GM12891 (cell line): Measurements from ENCODE around the gene TCF12.
A peak's percentile ranks its signal among the peaks of the same experiment; 100 is the strongest.
"Not testable (repeated sequence)": the region's sequence is repeated elsewhere in the genome, so short reads cannot be mapped to it uniquely, and the experiment has no call there.

Experiments used
- DNase-seq: peaks from one replicate; pipeline ENCODE4 v3.0.0; 2011; ENCODE audit warnings: low spot score; ENCODE audit not compliant: insufficient read length
- FAIRE-seq: peaks from 2 replicates; lab custom pipeline; 2011; peaks lifted over from hg19 to GRCh38; lab: Jason Lieb, UNC
- PAX5 ChIP-seq: IDR thresholded peaks from 2 replicates; pipeline ENCODE4 v1.6.1; 2011; ENCODE audit warnings: low read length, moderate library complexity, mild to moderate bottlenecking; ENCODE audit not compliant: insufficient read depth, severe bottlenecking
- POLR2A ChIP-seq: IDR thresholded peaks from 2 replicates; pipeline ENCODE4 v1.6.1; 2011; ENCODE audit warnings: low read depth, low read length, control low read depth
- POLR2AphosphoS5 ChIP-seq: IDR thresholded peaks from 2 replicates; pipeline ENCODE4 v1.6.1; 2011; ENCODE audit warnings: low read depth, low read length, control low read depth
- POU2F2 ChIP-seq: IDR thresholded peaks from 2 replicates; pipeline ENCODE4 v1.6.1; 2011; ENCODE audit warnings: low read depth, mild to moderate bottlenecking, control low read depth, low read length, moderate library complexity
- SPI1 ChIP-seq: IDR thresholded peaks from 2 replicates; pipeline ENCODE4 v1.6.1; 2011; ENCODE audit warnings: low read depth, low read length, control low read depth
- TAF1 ChIP-seq: IDR thresholded peaks from 2 replicates; pipeline ENCODE4 v1.6.1; 2011; ENCODE audit warnings: low read depth, low read length, control low read depth

Gene TCF12

GRCh38 chr15:56929933-56930332, 11.5 kb downstream of the TCF12 start:
- TF ChIP-seq POLR2AphosphoS5 (no peak), TAF1 (no peak)
- DNase-seq = no peak
- peak; percentile 62 for FAIRE-seq

DNA sequence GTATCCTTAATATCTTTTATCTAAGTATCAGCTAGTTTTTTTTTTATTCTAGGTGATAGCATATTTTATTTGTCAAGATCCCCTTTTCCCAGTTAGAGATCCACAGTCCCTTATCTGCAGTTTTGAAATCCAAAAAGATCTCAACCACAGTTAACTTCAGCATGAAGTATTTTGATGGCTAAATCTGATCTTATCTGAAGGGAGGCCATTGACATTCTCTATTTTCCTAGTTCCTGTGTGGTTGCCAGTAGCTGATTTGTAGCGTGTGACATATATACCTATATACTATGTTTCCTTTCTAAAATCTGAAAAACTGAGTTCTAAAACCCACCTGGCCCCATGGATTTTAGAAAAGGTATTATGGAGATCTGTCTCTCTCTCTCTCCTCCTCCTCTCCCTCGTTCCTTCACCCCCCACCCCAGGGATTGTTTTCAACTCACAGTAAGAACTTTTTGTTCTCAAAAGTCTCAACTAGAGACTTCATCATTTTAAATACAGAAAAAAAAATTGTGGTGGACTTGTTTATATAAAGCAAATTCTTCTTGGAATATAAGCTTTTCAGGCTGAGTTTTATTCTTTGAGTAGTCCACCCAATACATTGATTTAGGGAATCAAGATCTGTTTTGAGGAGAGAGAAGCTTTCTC, 12.3 kb downstream of the TCF12 start:
- DNase-seq = no peak
- TF ChIP-seq POLR2A = no peak
- TF ChIP-seq SPI1 = no peak
- no peak for TF ChIP-seq POU2F2
- TF ChIP-seq PAX5 = no peak
- no peak for TF ChIP-seq POLR2AphosphoS5
- TF ChIP-seq TAF1 = no peak
- FAIRE-seq = no peak

DNA sequence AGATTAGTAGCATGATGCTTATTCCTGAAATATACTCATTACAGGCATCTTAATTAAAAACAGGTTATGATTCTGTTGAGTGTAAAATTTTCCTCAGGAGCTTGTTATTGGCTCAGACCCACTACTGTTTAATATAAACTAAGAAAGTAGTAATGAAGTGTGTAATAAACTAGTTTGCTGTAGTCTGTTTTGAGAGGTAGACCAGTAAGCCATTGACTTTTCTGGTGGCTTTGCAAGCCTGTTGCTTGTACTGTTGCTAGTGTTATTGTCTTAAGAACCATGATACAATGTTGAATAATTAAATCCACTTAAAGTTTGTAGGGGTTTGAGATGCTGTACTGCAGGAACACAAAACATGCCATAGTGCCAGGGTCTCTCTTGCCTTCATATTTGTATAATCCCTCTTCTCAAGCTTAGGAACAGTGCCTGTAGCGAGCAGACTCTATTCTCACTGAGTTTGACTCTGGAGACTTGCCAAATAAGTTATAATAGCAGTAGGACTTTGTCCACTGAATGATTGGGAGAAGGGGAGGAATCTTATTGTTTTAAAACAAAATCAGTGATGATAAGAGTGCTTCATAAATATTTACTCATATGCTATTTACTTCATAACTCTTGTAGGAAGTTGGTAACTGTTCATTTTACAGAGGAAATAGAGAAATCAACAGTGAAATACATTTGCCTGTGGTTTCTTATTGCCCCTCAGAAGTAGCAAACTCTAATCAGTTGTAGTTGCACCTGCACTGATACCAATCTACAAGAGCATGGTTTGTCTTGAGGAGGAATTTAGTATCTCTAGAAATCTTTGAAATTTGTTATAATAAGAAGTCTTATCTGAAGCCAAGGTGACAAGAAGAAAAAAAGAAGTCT, 13.4 kb downstream of the TCF12 start:
- FAIRE-seq (peak; percentile 26), DNase-seq (no peak)
- no peak for TF ChIP-seq TAF1
- TF ChIP-seq POU2F2 = no peak
- no peak for TF ChIP-seq POLR2A
- TF ChIP-seq POLR2AphosphoS5 = no peak
- TF ChIP-seq SPI1 = no peak
- no peak for TF ChIP-seq PAX5

DNA sequence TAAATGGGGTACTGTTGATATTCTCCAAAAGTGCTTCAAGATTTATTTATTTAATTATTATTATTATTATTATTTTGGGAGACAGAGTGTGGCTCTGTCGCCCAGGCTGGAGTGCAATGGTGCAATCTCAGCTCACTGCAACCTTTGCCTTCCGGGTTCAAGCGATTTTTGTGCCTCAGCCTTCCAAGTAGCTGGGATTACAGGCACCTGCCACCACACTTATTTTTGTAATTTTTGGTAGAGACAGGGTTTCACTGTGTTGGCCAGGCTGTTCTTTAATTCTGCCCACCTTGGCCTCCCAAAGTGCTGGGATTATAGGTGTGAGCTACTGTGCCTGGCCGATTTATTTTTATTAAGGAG, 14.0 kb downstream of the TCF12 start:
- FAIRE-seq, DNase-seq: not testable (repeated sequence)

- FAIRE-seq = no peak
- TF ChIP-seq POLR2A (no peak), POLR2AphosphoS5 (no peak), SPI1 (no peak), PAX5 (no peak), TAF1 (no peak), POU2F2 (no peak)
- no peak for DNase-seq
Observed at GRCh38 chr15:56933410-56933809, 15.0 kb downstream of the TCF12 start.

- no peak for TF ChIP-seq POLR2AphosphoS5
- TF ChIP-seq POU2F2 = no peak
- no peak for TF ChIP-seq SPI1
- no peak for TF ChIP-seq PAX5
- TF ChIP-seq POLR2A = no peak
- FAIRE-seq (no peak), DNase-seq (no peak)
Observed at GRCh38 chr15:56933811-56934210, 15.4 kb downstream of the TCF12 start.

DNA sequence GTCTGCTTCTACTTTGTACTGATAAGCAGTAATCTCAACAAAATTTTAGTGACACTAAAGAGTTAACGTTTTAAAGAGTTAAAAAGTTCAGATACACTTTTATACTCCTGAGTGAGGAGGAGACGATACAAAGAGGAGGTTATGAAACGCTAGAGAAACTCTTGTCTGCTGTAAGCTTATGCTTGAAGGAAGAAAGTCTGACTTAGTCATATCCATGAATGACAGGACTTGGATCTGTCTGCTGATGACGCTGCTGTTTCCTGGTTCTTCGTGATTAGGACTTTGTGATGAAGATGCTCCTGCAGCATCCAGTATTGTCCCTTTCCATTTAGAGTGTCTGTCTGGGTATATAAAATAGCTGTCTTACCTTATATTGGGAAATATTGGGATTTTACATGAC, 15.8 kb downstream of the TCF12 start:
- TF ChIP-seq POU2F2 (no peak), TAF1 (no peak), POLR2AphosphoS5 (no peak), SPI1 (no peak), PAX5 (no peak), POLR2A (no peak)
- no peak for DNase-seq
- no peak for FAIRE-seq

GRCh38 chr15:56936929-56937328, 18.5 kb downstream of the TCF12 start:
- FAIRE-seq (no peak), DNase-seq (no peak)
- no peak for TF ChIP-seq TAF1
- no peak for TF ChIP-seq POU2F2
- no peak for TF ChIP-seq POLR2A
- no peak for TF ChIP-seq POLR2AphosphoS5
- no peak for TF ChIP-seq PAX5

- DNase-seq (no peak), FAIRE-seq (no peak)
- TF ChIP-seq POU2F2 (no peak), POLR2A (no peak), POLR2AphosphoS5 (no peak), SPI1 (no peak), TAF1 (no peak), PAX5 (no peak)
Observed at GRCh38 chr15:56939257-56939656, 20.8 kb downstream of the TCF12 start.

DNA sequence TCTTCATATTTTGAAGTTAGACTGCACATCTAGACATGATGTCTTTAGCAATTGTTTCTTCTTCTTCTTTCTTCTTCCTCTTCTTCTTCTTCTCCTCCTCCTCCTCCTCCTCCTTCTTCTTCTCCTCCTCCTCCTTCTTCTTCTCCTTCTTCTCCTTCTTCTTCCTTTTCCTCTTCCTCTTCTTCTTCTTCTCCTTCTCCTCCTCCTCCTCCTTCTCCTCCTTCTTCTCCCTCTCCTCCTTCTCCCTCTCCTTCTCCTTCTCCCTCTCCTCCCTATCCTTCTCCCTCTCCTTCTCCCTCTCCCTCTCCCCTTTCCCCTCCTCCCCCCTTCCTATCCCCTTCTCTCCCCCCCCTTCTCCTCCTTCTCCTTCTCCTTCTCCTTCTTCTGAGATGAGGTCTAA, 21.9 kb downstream of the TCF12 start:
- no peak for TF ChIP-seq TAF1
- no peak for TF ChIP-seq POLR2AphosphoS5
- TF ChIP-seq PAX5 = no peak
- TF ChIP-seq POU2F2 = no peak
- TF ChIP-seq POLR2A = no peak
- no peak for TF ChIP-seq SPI1
- FAIRE-seq = no peak
- no peak for DNase-seq
